ENCODE measurements around the gene MIA.

The MIA gene

GRCh38 chr19:40808021-40808325, 32.7 kb downstream of the MIA start:
- ATAC-seq, result no peak

DNA sequence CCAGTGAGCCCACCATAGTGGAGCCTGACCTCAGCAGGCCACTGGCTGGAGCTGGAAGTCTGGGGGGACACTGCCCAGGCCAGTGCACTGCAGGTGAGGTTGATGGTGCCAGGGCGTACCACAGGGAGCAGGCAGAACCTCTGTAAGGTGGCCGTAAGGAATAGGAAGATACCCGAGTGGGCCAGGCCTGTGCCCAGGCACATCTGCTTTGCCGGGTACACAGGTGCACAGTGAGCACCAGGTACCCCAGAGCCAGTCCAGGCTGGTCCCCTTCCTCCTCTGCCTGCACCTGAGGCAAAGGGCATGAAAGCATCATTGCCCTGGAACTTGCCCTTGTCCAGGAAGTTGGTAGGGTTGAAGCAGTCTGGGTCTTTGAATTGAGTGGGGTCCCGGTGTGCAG, 33.2 kb downstream of the MIA start:
- no peak for ATAC-seq
- TF ChIP-seq ARNTL (CRISPR knock-in tag; IDR thresholded peaks at IDR 0.05; ENCODE audit: borderline replicate concordance, low read depth), result no peak
- no peak for TF ChIP-seq TCF4 (CRISPR knock-in tag; IDR thresholded peaks at IDR 0.05; ENCODE audit: borderline replicate concordance)
- no peak for TF ChIP-seq ZFP30 (CRISPR knock-in tag; IDR thresholded peaks at IDR 0.05)
- no peak for TF ChIP-seq POU6F1 (CRISPR knock-in tag; IDR thresholded peaks at IDR 0.05; ENCODE audit: borderline replicate concordance, low read depth)
- no peak for TF ChIP-seq ESRRG (CRISPR knock-in tag; IDR thresholded peaks at IDR 0.05)
- TF ChIP-seq ZNF8 (CRISPR knock-in tag; IDR thresholded peaks at IDR 0.05), result no peak
- TF ChIP-seq PPARA (CRISPR knock-in tag; IDR thresholded peaks at IDR 0.05; ENCODE audit: borderline replicate concordance), result no peak
- TF ChIP-seq CSRNP3 (CRISPR knock-in tag; IDR thresholded peaks at IDR 0.05), result no peak
- TF ChIP-seq BACH2 (CRISPR knock-in tag; IDR thresholded peaks at IDR 0.05; ENCODE audit: borderline replicate concordance), result no peak
- TF ChIP-seq ZNF565 (CRISPR knock-in tag; conservative IDR thresholded peaks at IDR 0.05; ENCODE audit: low read depth), result no peak
- TF ChIP-seq ISL1 (CRISPR knock-in tag; IDR thresholded peaks at IDR 0.05), result no peak
- no peak for TF ChIP-seq TOX (CRISPR knock-in tag; IDR thresholded peaks at IDR 0.05; ENCODE audit: borderline replicate concordance)
- TF ChIP-seq RARB (CRISPR knock-in tag; IDR thresholded peaks at IDR 0.05), result no peak
- TF ChIP-seq SNAI2 (CRISPR knock-in tag; IDR thresholded peaks at IDR 0.05), result no peak
- TF ChIP-seq OSR1 (CRISPR knock-in tag; IDR thresholded peaks at IDR 0.05), result no peak
- no peak for TF ChIP-seq CSDC2 (CRISPR knock-in tag; IDR thresholded peaks at IDR 0.05)

More at GRCh38 chr19:40808021-40808325, 32.7 kb downstream of the MIA start:
- TF ChIP-seq ZNF8 (CRISPR knock-in tag; IDR thresholded peaks at IDR 0.05) (no peak), TOX (CRISPR knock-in tag; IDR thresholded peaks at IDR 0.05; ENCODE audit: borderline replicate concordance) (no peak), ZFP30 (CRISPR knock-in tag; IDR thresholded peaks at IDR 0.05) (no peak), ZNF70 (CRISPR knock-in tag; IDR thresholded peaks at IDR 0.05) (no peak)
- TF ChIP-seq, protein P1, sequence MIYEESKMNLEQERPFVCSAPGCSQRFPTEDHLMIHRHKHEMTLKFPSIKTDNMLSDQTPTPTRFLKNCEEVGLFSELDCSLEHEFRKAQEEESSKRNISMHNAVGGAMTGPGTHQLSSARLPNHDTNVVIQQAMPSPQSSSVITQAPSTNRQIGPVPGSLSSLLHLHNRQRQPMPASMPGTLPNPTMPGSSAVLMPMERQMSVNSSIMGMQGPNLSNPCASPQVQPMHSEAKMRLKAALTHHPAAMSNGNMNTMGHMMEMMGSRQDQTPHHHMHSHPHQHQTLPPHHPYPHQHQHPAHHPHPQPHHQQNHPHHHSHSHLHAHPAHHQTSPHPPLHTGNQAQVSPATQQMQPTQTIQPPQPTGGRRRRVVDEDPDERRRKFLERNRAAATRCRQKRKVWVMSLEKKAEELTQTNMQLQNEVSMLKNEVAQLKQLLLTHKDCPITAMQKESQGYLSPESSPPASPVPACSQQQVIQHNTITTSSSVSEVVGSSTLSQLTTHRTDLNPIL (CRISPR knock-in tag; IDR thresholded peaks at IDR 0.05; ENCODE audit: low read depth), result no peak

DNA sequence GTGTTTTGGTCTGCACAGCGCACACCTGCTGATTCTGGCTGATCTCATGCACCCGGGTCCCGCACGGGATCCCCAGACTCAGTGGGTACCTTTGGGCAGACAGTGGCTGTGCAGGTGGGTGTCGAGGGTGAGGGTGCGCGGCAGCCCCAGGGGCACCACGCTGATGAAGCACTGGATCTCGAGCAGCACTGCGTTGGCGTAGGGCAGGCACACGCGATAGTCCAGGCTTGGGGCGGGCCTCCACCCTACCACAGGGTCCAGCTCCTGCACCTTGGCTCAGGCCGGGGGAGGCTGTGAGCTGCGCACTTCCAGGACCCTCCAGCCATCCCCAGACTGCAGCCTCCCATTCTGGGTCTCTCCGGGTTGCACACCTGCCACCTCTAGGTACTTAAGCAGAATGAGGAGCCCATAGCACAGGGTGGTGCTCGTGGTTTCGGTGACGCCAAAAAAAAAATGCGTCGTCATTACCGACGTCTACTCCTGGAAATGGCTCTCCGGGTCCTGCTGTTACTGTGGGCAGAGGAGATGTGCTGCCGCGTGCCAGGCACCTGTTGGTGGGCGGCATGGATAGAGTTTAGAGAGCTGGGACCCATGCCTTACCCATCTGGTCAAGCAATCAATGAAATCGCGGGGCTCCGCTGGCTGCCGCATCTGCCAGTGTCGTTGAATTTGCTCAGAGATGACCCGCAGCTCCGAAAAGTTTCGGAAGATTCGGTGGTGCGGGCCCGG, 34.2 kb downstream of the MIA start:
- ATAC-seq, result no peak
- TF ChIP-seq ESRRG (CRISPR knock-in tag; IDR thresholded peaks at IDR 0.05) (no peak), ZC3H10 (CRISPR knock-in tag; IDR thresholded peaks at IDR 0.05) (no peak), TOX (CRISPR knock-in tag; IDR thresholded peaks at IDR 0.05; ENCODE audit: borderline replicate concordance) (no peak), ARNTL (CRISPR knock-in tag; IDR thresholded peaks at IDR 0.05; ENCODE audit: borderline replicate concordance, low read depth) (no peak), ZFP30 (CRISPR knock-in tag; IDR thresholded peaks at IDR 0.05) (no peak), ZNF8 (CRISPR knock-in tag; IDR thresholded peaks at IDR 0.05) (no peak), CSRNP3 (CRISPR knock-in tag; IDR thresholded peaks at IDR 0.05) (no peak), ISL1 (CRISPR knock-in tag; IDR thresholded peaks at IDR 0.05) (no peak), ZNF70 (CRISPR knock-in tag; IDR thresholded peaks at IDR 0.05) (no peak), BACH2 (CRISPR knock-in tag; IDR thresholded peaks at IDR 0.05; ENCODE audit: borderline replicate concordance) (no peak), SNAI2 (CRISPR knock-in tag; IDR thresholded peaks at IDR 0.05) (no peak), CSDC2 (CRISPR knock-in tag; IDR thresholded peaks at IDR 0.05) (no peak), TCF4 (CRISPR knock-in tag; IDR thresholded peaks at IDR 0.05; ENCODE audit: borderline replicate concordance) (no peak), POU6F1 (CRISPR knock-in tag; IDR thresholded peaks at IDR 0.05; ENCODE audit: borderline replicate concordance, low read depth) (no peak)
- TF ChIP-seq, protein P2, sequence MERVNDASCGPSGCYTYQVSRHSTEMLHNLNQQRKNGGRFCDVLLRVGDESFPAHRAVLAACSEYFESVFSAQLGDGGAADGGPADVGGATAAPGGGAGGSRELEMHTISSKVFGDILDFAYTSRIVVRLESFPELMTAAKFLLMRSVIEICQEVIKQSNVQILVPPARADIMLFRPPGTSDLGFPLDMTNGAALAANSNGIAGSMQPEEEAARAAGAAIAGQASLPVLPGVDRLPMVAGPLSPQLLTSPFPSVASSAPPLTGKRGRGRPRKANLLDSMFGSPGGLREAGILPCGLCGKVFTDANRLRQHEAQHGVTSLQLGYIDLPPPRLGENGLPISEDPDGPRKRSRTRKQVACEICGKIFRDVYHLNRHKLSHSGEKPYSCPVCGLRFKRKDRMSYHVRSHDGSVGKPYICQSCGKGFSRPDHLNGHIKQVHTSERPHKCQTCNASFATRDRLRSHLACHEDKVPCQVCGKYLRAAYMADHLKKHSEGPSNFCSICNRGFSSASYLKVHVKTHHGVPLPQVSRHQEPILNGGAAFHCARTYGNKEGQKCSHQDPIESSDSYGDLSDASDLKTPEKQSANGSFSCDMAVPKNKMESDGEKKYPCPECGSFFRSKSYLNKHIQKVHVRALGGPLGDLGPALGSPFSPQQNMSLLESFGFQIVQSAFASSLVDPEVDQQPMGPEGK (CRISPR knock-in tag; IDR thresholded peaks at IDR 0.05; ENCODE audit: borderline replicate concordance), result no peak

Data from SK-N-SH treated with all-trans-retinoic acid at 6 μM for 48 hours (cell line).